Measurements from ENCODE around the gene COL16A1.

Gene COL16A1

DNA sequence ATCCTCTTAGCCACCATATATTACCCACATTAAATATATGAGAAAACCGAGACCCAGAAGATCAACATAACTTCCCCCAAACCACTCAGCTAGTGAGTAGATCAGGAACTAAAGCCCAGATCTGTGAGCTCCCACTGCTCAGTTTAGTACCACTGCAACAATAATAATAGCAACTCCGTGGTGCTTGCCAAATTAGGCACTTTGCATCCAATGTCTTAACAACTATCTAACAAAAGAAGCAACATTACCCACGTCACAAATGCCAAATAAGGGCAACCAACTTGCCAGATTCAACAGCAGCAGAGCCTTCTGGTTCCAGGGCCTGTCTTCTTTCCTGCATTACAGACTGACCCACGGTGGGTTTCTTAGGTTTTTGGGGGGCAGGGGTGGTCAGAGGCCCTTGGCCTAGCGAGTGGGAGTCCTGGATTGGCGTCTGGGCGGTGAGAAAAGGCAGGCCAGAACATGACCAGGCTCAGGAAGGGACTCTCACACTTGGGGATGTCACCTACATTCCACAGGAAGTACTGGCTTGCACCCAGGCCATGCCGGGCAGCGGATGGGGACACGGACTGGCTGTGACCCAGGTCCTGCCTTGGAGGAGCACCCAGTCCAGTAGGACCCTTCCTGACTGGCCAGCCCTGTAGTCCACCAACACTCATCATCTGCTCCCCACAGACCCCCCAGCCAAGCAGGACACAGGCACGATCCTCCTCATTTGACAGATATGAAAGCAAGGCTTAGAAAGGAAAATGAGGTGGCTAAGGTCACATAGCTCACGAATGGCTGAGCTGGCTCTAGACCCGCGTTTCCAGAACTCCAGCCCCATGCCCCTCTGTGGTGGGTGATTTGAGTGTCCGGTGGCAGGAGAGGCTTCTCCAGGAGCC, 81.7 kb downstream of the COL16A1 start:
- Histone ChIP-seq H3K36me3 (ENCODE audit: control insufficient read depth in 2 of 2, insufficient read depth in 1 of 2, low read length in 2 of 2) (peaks cover 0 to 14% of the 10 kb centered on the region in 2 experiments; a peak in 1 of 3 replicates), H3K4me1 (ENCODE audit: control insufficient read depth, insufficient read depth, low read length) (no peaks in the 10 kb centered on the region), H3K27ac (ENCODE audit: extremely low read depth, low read depth, low read length) (no peak overlapping the region), H3K4me3 (ENCODE audit: low read depth, low read length) (no peak overlapping the region), H3K9me3 (ENCODE audit: control insufficient read depth, insufficient read depth, low read depth, low read length) (no peaks in the 10 kb centered on the region)
- POLR2A ChIA-PET = no interaction called here
- no peak for TF ChIP-seq ZNF76 (tag by site-specific recombination; IDR thresholded peaks at IDR 0.05; ENCODE audit: borderline replicate concordance, low read depth)
- no peak for TF ChIP-seq OSR2 (tag by site-specific recombination; IDR thresholded peaks at IDR 0.05)
- no peak for TF ChIP-seq ZNF549 (tag by site-specific recombination; IDR thresholded peaks at IDR 0.05)
- TF ChIP-seq ZNF776 (tag by site-specific recombination; IDR thresholded peaks at IDR 0.05; ENCODE audit: borderline replicate concordance) = no peak
- TF ChIP-seq ZNF2 (tag by site-specific recombination; IDR thresholded peaks at IDR 0.05) = no peak
- TF ChIP-seq SP3 (tag by site-specific recombination; IDR thresholded peaks at IDR 0.05) = no peak
- no peak for TF ChIP-seq BCL11B (tag by site-specific recombination; IDR thresholded peaks at IDR 0.05; ENCODE audit: low read depth)
- TF ChIP-seq, protein P1, sequence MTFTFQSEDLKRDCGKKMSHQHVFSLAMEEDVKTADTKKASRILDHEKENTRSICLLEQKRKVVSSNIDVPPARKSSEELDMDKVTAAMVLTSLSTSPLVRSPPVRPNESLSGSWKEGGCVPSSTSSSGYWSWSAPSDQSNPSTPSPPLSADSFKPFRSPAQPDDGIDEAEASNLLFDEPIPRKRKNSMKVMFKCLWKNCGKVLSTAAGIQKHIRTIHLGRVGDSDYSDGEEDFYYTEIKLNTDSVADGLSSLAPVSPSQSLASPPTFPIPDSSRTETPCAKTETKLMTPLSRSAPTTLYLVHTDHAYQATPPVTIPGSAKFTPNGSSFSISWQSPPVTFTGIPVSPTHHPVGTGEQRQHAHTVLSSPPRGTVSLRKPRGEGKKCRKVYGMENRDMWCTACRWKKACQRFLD (tag by site-specific recombination; IDR thresholded peaks at IDR 0.05) = no peak
- no peak for TF ChIP-seq ZNF792 (tag by site-specific recombination; IDR thresholded peaks at IDR 0.05)
- TF ChIP-seq, protein P2, sequence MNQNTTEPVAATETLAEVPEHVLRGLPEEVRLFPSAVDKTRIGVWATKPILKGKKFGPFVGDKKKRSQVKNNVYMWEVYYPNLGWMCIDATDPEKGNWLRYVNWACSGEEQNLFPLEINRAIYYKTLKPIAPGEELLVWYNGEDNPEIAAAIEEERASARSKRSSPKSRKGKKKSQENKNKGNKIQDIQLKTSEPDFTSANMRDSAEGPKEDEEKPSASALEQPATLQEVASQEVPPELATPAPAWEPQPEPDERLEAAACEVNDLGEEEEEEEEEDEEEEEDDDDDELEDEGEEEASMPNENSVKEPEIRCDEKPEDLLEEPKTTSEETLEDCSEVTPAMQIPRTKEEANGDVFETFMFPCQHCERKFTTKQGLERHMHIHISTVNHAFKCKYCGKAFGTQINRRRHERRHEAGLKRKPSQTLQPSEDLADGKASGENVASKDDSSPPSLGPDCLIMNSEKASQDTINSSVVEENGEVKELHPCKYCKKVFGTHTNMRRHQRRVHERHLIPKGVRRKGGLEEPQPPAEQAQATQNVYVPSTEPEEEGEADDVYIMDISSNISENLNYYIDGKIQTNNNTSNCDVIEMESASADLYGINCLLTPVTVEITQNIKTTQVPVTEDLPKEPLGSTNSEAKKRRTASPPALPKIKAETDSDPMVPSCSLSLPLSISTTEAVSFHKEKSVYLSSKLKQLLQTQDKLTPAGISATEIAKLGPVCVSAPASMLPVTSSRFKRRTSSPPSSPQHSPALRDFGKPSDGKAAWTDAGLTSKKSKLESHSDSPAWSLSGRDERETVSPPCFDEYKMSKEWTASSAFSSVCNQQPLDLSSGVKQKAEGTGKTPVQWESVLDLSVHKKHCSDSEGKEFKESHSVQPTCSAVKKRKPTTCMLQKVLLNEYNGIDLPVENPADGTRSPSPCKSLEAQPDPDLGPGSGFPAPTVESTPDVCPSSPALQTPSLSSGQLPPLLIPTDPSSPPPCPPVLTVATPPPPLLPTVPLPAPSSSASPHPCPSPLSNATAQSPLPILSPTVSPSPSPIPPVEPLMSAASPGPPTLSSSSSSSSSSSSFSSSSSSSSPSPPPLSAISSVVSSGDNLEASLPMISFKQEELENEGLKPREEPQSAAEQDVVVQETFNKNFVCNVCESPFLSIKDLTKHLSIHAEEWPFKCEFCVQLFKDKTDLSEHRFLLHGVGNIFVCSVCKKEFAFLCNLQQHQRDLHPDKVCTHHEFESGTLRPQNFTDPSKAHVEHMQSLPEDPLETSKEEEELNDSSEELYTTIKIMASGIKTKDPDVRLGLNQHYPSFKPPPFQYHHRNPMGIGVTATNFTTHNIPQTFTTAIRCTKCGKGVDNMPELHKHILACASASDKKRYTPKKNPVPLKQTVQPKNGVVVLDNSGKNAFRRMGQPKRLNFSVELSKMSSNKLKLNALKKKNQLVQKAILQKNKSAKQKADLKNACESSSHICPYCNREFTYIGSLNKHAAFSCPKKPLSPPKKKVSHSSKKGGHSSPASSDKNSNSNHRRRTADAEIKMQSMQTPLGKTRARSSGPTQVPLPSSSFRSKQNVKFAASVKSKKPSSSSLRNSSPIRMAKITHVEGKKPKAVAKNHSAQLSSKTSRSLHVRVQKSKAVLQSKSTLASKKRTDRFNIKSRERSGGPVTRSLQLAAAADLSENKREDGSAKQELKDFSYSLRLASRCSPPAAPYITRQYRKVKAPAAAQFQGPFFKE (tag by site-specific recombination; IDR thresholded peaks at IDR 0.05; ENCODE audit: borderline replicate concordance) = no peak
- TF ChIP-seq IKZF3 (tag by site-specific recombination; IDR thresholded peaks at IDR 0.05) = no peak
- no peak for TF ChIP-seq ZNF354C (tag by site-specific recombination; IDR thresholded peaks at IDR 0.05; ENCODE audit: borderline replicate concordance, low read depth)
- CTCF ChIA-PET = no interaction called here

DNA sequence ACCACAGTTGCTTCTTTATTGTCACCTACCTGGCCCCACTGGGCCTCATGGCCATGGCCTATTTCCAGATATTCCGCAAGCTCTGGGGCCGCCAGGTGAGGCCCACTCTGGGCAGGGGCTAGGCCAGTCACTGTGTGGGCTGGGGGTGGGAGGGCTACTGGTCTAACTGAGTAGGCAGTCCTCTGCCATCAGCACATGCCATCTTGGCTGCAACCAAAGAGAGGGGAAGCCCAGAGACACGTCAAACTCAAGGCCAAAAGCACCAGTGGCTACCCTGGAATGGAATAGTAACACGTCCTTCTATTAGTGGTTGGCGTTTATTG, 82.4 kb downstream of the COL16A1 start:
- no peak for TF ChIP-seq ZNF623 (tag by site-specific recombination; IDR thresholded peaks at IDR 0.05)
- TF ChIP-seq ZNF660 (tag by site-specific recombination; IDR thresholded peaks at IDR 0.05) = no peak
- peaks cover 0 to 10% of the 10 kb centered on the region in 2 experiments; a peak in 1 of 3 replicates for H3K36me3 ChIP-seq (ENCODE audit: control insufficient read depth in 2 of 2, insufficient read depth in 1 of 2, low read length in 2 of 2)
- no peaks in the 10 kb centered on the region for H3K9me3 ChIP-seq (ENCODE audit: control insufficient read depth, insufficient read depth, low read depth, low read length)
- POLR2A ChIA-PET = no interaction called here
- H3K4me1 ChIP-seq (ENCODE audit: control insufficient read depth, insufficient read depth, low read length) = no peaks in the 10 kb centered on the region
- no peak overlapping the region for H3K27ac ChIP-seq (ENCODE audit: extremely low read depth, low read depth, low read length)
- CTCF ChIA-PET = no interaction called here
- no peak overlapping the region for H3K4me3 ChIP-seq (ENCODE audit: low read depth, low read length)
